Sigmoid colon (tissue), 7 donors: ENCODE measurements around the gene RPL18. TPM values are rescaled to one million over a fixed set of nuclear protein-coding genes. Genes with fewer than 3 reads are reported as not detected.

Experiments
- DNase-seq: peaks from one replicate; pipeline ENCODE4 v3.0.0-alpha.2; 2019
- H3K27ac ChIP-seq, 4 donors: fragments of 200-600 bp; sonication (generic); one replicate each; pipeline ENCODE4 v1.5.1; 2016 to 2019; ENCODE audit warnings: mild to moderate bottlenecking in 1 of 4
- H3K27me3 ChIP-seq, 3 donors: fragments of 200-600 bp; sonication (generic); one replicate each; pipeline ENCODE4 v1.5.1; 2019; ENCODE audit warnings: mild to moderate bottlenecking in 1 of 3
- H3K36me3 ChIP-seq, 4 donors: fragments of 200-600 bp; sonication (generic); one replicate each; pipeline ENCODE4 v1.5.1; 2016 to 2019
- H3K4me1 ChIP-seq, 4 donors: fragments of 200-600 bp; sonication (generic); one replicate each; pipeline ENCODE4 v1.5.1; 2017 to 2019
- H3K4me3 ChIP-seq, 4 donors: fragments of 200-600 bp; sonication (generic); one replicate each; pipeline ENCODE4 v1.5.1; 2017 to 2019; ENCODE audit warnings: mild to moderate bottlenecking in 2 of 4, moderate library complexity in 1 of 4
- H3K9me3 ChIP-seq, 4 donors: fragments of 200-600 bp in 3 of 4; sonication (generic) in 3 of 4; one replicate each; pipeline versions ENCODE4 v1.5.1 to v1.6.1; 2013 to 2019
- CTCF ChIP-seq, 4 experiments: fragments of 450-650 bp in 3 of 4; fragments of 200-600 bp in 1 of 4; IDR thresholded peaks; one replicate each; pipeline ENCODE4 v1.5.1; 2016 to 2019; ENCODE audit warnings: antibody characterized with exemption in 4 of 4, mild to moderate bottlenecking in 3 of 4, moderate library complexity in 2 of 4
- EP300 ChIP-seq, 4 donors: sonication (generic); formaldehyde crosslinking; IDR thresholded peaks; one replicate each; pipeline ENCODE4 v1.6.1; 2017; ENCODE audit warnings: antibody characterized with exemption in 4 of 4
- POLR2A ChIP-seq, 2 donors: fragments of 450-650 bp; IDR thresholded peaks; one replicate each; pipeline ENCODE4 v1.6.1; 2016; ENCODE audit warnings: antibody characterized with exemption in 2 of 2, mild to moderate bottlenecking in 2 of 2, moderate library complexity in 2 of 2
- POLR2AphosphoS5 ChIP-seq, 4 donors: sonication (generic); formaldehyde crosslinking; IDR thresholded peaks; one replicate each; pipeline ENCODE4 v1.6.1; 2017; ENCODE audit warnings: antibody characterized with exemption in 4 of 4
- WGBS, 2 donors: extraction: QIAGEN DNeasy Blood & Tissue Kit; methylation state at CpG; one replicate each; pipeline ENCODE4 v1.1.7; 2013; 5-methylcytosine and 5-hydroxymethylcytosine counted together
- intact Hi-C: fragments of 100-400 bp; cut with DNase I; formaldehyde crosslinking; loops from one replicate; pipeline ENCODE4 v1.15.1; 2023
- polyA plus RNA-seq, 3 donors: library from polyadenylated mRNA; stranded (reverse); fragments of 200-250 nt; gene quantifications; one replicate each; pipeline ENCODE4 v1.2.3, GENCODE V29; 2013
- total RNA-seq, 4 donors: library from RNA; depleted of rRNA; stranded (reverse); fragments of >200 nt; gene quantifications; one replicate each; pipeline ENCODE4 v1.1.0, GENCODE V29; 2016
- donor health status: healthy with polysubstance abuse.
- donor health status: Bipolar disorder and iron deficiency.
- donor health status: healthy.

The RPL18 gene
- total and polyA plus RNA-seq, 7 donors: 2,118 to 3,791 (median 2,808) TPM

GRCh38 chr19:48635966-48636858 lies 17.2 kb upstream of the RPL18 start:
- peak; percentile 78 for DNase-seq
- Histone ChIP-seq H3K36me3 (peaks cover 0 to 19% (median 4%) of the 10 kb centered on the region in 4 donors), H3K27ac (peak overlapping the region; percentile 91 to 99 (median 96)), H3K27me3 (no peaks in the 10 kb centered on the region), H3K4me1 (peaks cover 0 to 56% (median 49%) of the 10 kb centered on the region in 4 donors), H3K9me3 (no peaks in the 10 kb centered on the region), H3K4me3 (peak overlapping the region; percentile 54 to 89 (median 64))
- TF ChIP-seq CTCF (IDR thresholded peaks at IDR 0.05) (no peak), POLR2A (IDR thresholded peaks at IDR 0.05) (no peak), POLR2AphosphoS5 (IDR thresholded peaks at IDR 0.05) (no peak), EP300 (IDR thresholded peaks at IDR 0.05) (no peak)
- WGBS, 2 donors: 1 to 2% methylated on average over 35 of the region's 35 CpGs
- intact Hi-C loops: loop anchor here (10.0 kb wide), 2 partner anchors 329 to 839 kb away; partner anchors contain the start of genes FLT3LG and FTL

- WGBS, 2 donors: 1% methylated on average over 67 of the region's 67 CpGs
- Histone ChIP-seq H3K4me1 (peaks cover 0 to 64% (median 57%) of the 10 kb centered on the region in 4 donors), H3K36me3 (peaks cover 0 to 20% (median 4%) of the 10 kb centered on the region in 4 donors), H3K9me3 (no peaks in the 10 kb centered on the region), H3K4me3 (peak overlapping the region; percentile 54 to 89 (median 64)), H3K27me3 (no peaks in the 10 kb centered on the region), H3K27ac (peak overlapping the region; percentile 91 to 99 (median 96))
- TF ChIP-seq POLR2A (IDR thresholded peaks at IDR 0.05) (peak; percentile 51 to 52), EP300 (IDR thresholded peaks at IDR 0.05) (no peak), POLR2AphosphoS5 (IDR thresholded peaks at IDR 0.05) (peak; percentile 62 to 92 (median 79))
- DNase-seq: peak; percentile 88
- intact Hi-C loops: loop anchor here (10.0 kb wide), 2 partner anchors 329 to 839 kb away; partner anchors contain the start of genes FLT3LG and FTL
Observed at GRCh38 chr19:48635263-48635965, 16.4 kb upstream of the RPL18 start.

GRCh38 chr19:48634424-48635262 lies 15.7 kb upstream of the RPL18 start:
- Histone ChIP-seq H3K4me3 (peak overlapping the region; percentile 9 to 89 (median 64)), H3K27me3 (no peaks in the 10 kb centered on the region), H3K9me3 (no peaks in the 10 kb centered on the region), H3K27ac (peak overlapping the region; percentile 91 to 99 (median 96)), H3K36me3 (peaks cover 0 to 20% (median 4%) of the 10 kb centered on the region in 4 donors), H3K4me1 (peaks cover 0 to 72% (median 65%) of the 10 kb centered on the region in 4 donors)
- TF ChIP-seq POLR2A (IDR thresholded peaks at IDR 0.05): peak; percentile 57 to 79
- peak in 2 of 4 donors; percentile 46 to 89 for TF ChIP-seq EP300 (IDR thresholded peaks at IDR 0.05)
- TF ChIP-seq POLR2AphosphoS5 (IDR thresholded peaks at IDR 0.05): peak; percentile 59 to 92 (median 90)
- TF ChIP-seq CTCF (IDR thresholded peaks at IDR 0.05): no peak
- DNase-seq: peak; percentile 99
- intact Hi-C loops: loop anchor here (5.0 to 10.0 kb wide), 3 partner anchors 330 to 1183 kb away; partner anchors contain the start of genes FLT3LG, FTL and MED25
- WGBS, 2 donors: 3 to 5% methylated on average over 37 of the region's 37 CpGs

- WGBS, 2 donors: 39 to 58% methylated on average over 7 of the region's 7 CpGs
- Histone ChIP-seq H3K9me3 (no peaks in the 10 kb centered on the region), H3K36me3 (peaks cover 0 to 20% (median 4%) of the 10 kb centered on the region in 4 donors), H3K4me3 (peak overlapping the region in 3 of 4 donors; percentile 61 to 89 (median 66)), H3K27ac (peak overlapping the region; percentile 91 to 99 (median 96)), H3K27me3 (no peaks in the 10 kb centered on the region), H3K4me1 (peaks cover 0 to 76% (median 67%) of the 10 kb centered on the region in 4 donors)
- DNase-seq: no peak
- intact Hi-C loops: loop anchor here (5.0 to 10.0 kb wide), 3 partner anchors 331 to 1183 kb away; partner anchors contain the start of genes FLT3LG, FTL and MED25
- no peak for TF ChIP-seq CTCF (IDR thresholded peaks at IDR 0.05)
Observed at GRCh38 chr19:48634036-48634342, 15.0 kb upstream of the RPL18 start.
